GM21360 (cell line): ENCODE measurements around the gene CACNA2D4.
A peak's percentile ranks its signal among the peaks of the same experiment; 100 is the strongest.

Source experiments
- ATAC-seq: cut with Tn5 transposase; IDR thresholded peaks from one replicate; pipeline ENCODE4 v1.9.1; 2021; ENCODE audit warnings: mild to moderate bottlenecking, moderate library complexity; ENCODE audit not compliant: unreplicated experiment

Gene CACNA2D4

DNA sequence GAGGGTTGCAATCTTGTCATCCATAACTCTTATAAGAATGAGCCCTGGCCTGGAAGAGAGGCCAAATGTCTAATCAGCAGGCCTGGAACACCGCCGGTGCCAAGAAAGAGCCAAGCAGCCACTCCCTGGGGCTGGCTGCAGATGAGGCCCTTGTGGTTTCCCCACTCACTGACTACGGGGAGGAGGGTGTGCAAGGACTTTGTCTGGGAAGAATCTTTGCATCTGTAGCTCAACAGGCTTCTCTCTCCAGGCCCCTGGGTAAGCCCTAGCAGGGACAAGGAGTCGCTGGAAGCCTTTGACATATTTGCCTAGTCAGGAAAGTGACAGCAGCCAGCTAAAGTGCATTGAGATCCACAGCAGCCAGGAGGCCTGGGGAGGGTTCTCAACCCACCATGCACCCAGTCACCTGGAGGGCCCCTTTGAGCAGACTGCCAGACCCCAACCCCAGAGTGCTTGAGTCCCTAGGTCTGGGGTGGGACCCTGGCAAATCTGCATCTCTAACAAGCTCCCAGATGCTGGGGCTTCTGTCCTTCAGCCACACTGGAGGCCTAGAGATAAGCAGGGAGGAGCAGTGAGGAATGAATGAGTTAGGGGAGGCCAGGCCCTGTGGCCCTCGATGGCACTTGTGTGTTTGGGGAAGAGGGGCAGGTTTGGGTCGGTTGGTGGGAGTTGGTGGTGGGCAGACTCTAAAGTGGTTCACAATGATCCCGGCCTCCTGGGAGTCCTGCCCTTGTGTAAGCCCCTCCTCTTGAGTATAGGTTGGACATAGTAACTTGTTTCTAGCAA is 112.0 kb downstream of the CACNA2D4 start:
- no peak for ATAC-seq

- no peak for ATAC-seq
These were observed 112.9 kb downstream of the CACNA2D4 start for GRCh38 chr12:1805441-1806081.

GRCh38 chr12:1804545-1805332 is 113.7 kb downstream of the CACNA2D4 start:
- ATAC-seq: peak; percentile 83

- ATAC-seq: no peak
These were observed 114.7 kb downstream of the CACNA2D4 start for GRCh38 chr12:1803736-1804135.

DNA sequence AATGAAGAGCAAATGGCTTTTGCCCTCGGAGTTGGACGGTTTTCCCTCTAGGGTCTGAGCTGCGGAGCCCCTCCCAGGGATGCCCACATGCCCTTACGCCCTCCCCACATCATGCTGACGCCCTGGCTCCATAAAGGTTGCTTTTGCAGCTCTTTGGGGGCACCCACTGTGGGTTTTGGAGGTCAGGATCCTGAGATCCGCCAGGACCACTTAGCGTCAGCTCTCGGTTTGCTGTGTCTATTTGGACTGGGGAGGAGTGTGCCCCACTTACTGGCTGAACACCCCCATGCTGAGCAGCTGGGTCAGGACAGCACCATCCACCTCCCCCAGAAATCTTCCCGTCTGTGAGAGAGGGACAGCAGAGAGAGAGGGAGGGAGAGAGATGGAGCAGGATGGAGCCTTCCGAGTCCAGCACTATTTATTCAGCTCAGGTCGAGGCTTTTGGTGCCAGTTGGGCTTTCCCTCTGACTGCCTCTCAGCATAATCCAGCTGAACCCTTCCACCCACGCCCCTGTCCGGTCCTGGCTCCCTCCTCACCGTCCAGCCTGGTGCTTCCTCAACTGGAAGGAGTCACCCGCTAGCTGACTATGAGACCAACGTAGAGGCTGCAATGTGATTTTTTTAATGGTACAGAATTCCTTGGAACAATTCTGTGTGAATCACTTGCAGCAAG is 117.0 kb downstream of the CACNA2D4 start:
- ATAC-seq: no peak

DNA sequence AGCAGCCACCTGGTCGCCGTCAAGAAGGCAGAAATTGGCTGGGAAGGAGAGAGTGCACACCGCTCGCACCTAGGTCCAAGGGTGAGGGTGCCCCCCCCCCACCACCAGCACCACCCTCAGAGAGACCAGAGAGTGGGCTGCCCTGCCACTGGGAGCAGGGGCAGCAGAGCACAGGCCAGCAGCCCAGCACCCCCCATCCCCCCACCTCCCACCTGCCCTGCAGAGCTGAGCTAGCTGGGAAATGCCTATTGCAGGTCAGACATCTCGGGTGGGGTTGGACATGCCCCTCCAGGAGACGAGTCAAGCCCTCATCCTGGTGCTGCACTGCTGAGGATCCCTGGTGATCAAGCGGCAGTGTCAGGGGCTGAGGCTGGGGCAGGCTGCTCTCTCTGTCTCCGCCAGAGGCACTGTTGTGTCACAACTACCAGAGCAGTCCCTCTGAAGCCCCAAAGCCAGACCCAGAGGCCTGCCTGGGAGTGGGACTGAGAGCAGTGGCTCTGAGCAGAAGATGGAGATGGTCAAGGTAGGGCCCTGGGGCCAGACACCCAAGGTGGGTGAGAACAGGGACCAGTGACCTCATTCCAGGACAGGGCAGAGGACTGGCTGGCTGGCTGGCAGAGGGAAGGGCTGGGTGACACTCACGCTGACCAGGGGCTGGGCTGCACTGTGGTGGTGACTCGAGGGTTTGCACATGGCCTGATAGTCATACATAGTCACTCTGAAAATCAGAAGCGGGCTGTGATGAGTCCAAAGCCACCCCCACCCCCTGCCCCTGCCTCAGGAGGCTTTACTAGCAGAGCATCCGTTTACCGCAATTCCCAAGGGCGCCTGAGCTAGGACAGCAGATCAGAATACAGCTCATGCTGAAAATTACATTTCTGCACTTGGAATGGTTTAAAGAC is 117.8 kb downstream of the CACNA2D4 start:
- peak; percentile 38 for ATAC-seq

DNA sequence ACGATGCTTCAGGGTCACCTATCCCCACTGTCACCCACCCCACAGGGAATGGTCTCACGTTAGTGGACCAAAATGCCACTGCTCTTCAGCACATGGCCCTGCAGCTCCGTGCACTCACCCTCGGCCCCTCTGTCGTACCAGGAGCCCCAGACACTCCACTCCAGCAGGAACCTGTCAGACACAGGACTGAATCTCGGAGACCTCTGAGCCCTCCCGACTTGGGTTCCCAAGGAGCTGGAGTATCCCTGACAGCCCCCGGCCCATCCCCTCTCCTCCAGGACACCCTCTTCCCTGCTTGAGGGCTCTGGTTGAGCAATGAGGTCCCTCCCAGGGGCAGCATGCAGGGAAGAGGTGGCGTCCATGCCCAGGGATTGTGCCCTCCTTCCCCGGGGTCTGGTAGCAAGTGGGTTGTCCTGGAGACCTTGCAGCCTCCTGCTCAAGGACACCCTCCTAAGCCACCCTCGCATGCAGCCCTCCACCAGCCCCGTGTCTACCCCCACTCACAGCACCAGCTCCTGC is 118.5 kb downstream of the CACNA2D4 start:
- ATAC-seq: no peak

GRCh38 chr12:1799051-1799881 is 119.2 kb downstream of the CACNA2D4 start:
- no peak for ATAC-seq

DNA sequence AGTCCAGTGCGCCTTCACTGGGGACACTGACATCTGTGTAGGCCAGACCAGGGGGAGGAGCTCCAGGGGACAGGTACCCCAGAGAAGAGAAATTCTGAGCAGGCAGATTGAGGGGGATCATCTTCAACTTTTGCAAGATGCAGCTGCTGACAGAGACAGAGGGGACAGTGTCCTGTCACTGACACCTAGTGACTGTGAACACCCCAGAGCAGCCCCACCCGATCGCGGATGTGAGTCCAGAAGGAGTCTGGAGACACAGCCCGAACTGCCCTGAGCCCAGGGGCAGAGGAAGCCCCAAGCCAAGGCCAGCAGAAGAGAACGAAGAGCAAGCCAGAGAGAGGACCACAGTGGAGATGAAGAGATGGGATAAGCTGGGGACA is 119.8 kb downstream of the CACNA2D4 start:
- ATAC-seq: no peak

GRCh38 chr12:1797991-1798640 is 120.3 kb downstream of the CACNA2D4 start:
- ATAC-seq: no peak

- peak; percentile 9 for ATAC-seq
These were observed 121.2 kb downstream of the CACNA2D4 start for GRCh38 chr12:1797011-1797901.

- peak; percentile 8 for ATAC-seq
These were observed 121.9 kb downstream of the CACNA2D4 start for GRCh38 chr12:1796515-1797010.

DNA sequence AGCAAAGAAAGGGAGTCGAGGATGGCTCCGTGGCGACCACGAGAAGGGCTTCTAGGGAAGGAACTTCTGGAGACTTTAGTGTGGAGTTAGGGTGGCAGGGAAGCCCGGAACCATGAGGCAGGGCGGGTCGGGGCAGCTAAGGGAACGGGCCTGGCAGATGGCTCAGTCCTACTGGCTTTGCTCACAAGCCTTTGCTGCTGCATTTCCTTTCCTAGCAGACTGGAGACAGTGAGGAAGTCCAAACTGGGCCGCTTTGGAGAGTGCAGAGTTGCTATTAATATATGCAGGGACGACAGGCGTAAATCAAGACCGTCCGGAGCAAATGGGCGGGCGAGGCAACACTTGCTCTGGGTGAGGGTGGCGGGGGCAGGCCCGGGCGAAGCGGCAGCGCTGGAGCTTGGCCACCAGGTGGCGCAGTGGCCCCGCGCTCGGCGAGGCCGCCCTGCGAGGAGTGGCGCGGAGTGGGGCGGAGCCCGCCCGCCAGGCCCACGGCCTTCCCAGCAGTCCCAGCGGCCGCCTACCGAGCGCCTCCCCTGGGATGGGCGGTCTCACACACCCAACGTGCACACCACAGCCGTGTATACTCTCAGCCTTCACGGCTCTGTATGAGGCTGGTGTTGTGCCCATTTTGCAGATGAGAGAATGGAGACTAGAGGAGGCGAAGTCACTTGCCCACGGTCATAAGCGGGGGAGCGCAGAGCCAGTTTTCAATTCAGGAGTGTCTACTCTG is 122.5 kb downstream of the CACNA2D4 start:
- ATAC-seq: peak; percentile 81

DNA sequence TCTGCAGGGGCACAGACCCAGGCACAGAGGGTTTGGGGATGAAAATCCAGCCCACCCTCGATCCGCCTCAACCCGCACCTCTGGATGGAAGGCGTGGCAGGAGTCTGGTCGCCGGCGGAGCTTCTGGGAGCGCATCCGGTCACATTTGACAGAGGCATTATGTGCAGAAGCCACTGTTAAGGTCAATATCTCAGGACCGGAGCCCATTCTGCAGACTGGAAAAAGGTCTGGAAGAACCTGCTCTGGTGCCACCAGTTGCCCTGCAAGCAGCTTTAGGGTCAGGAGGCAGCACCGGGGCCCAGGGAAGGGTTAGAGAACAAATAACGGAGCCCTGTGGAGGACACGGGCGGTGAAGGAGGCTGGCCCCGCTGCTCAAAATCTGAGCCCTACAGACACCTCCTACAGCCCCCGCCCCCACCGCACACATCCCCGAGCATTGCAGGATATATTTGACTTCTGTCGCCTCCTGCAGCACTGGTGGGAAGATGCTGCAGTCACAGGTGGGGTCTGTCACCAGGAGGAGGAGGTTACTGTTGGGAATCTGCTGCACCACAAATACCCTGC is 123.1 kb downstream of the CACNA2D4 start:
- no peak for ATAC-seq

DNA sequence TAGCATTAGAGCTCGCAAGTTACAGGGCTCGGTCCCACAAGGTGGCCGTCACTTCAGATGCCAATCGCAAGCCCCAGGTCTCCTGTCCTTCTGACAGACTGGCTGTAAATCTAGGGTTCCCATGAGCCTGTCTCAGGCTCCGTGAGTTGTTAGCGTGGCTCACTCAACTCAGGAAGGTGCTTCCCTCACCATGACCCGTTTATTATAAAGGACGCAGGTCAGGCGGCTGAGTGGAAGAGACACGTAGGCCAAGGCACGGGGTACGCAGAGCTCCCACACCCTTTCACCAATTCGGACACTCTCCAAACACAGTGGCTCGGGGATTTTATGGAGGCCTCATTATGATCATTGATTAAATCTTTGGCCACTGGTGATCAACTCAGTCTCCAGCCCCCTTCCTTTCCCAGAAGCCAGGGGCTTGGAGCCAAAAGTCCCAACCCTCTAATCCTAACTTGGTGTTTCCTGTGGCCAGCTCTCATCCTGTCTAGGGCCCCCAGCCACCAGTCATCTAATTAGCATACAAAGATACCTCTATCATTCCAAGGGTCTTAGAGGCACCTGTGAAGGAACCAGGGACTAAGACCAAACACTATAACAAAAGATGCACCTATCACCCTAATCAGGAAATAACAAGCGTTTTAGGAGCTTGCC is 123.9 kb downstream of the CACNA2D4 start:
- ATAC-seq: no peak
